K562 (cell line): ENCODE measurements around the gene KPTN. TPM values are rescaled to one million over a fixed set of nuclear protein-coding genes. Genes with fewer than 3 reads are reported as not detected.

Experiments used
- ARNT ChIP-seq, 2 experiments: fragments of 450-650 bp; IDR thresholded peaks; 2 replicates each; pipeline ENCODE4 v1.6.1; 2016; ENCODE audit warnings: mild to moderate bottlenecking in 1 of 2
- BCOR ChIP-seq: fragments of 450-650 bp; IDR thresholded peaks from 2 replicates; pipeline ENCODE4 v1.6.1; 2016
- ESRRA ChIP-seq: fragments of 450-650 bp; IDR thresholded peaks from 2 replicates; pipeline ENCODE4 v1.6.1; 2014; ENCODE audit warnings: low read depth, mild to moderate bottlenecking, moderate library complexity, borderline replicate concordance
- MBD2 ChIP-seq: sonication (generic); IDR thresholded peaks from 2 replicates; pipeline ENCODE4 v1.6.1; 2016; ENCODE audit warnings: low read depth, borderline replicate concordance
- NFIC ChIP-seq: fragments of 450-650 bp; IDR thresholded peaks from 2 replicates; pipeline ENCODE4 v1.6.1; 2017; ENCODE audit warnings: mild to moderate bottlenecking, inconsistent platforms
- SMARCA5 ChIP-seq: fragments of 450-650 bp; IDR thresholded peaks from 2 replicates; pipeline ENCODE4 v1.6.1; 2016
- STAT6 ChIP-seq: sonication (generic); formaldehyde crosslinking; IDR thresholded peaks from 2 replicates; pipeline ENCODE4 v1.8.1; 2023; ENCODE audit warnings: mild to moderate bottlenecking, missing genetic modification reagents
- TBP ChIP-seq: optimal IDR thresholded peaks from 2 replicates; pipeline ENCODE3; 2011; ENCODE audit warnings: low read depth, low read length, improper control_type of control experiment
- TCF7L2 ChIP-seq: fragments of 150-350 bp; IDR thresholded peaks from 2 replicates; pipeline ENCODE4 v1.6.1; 2016; ENCODE audit warnings: low read depth, mild to moderate bottlenecking, low read length, moderate library complexity
- ZBTB12 ChIP-seq: fragments of 250-450 bp; sonication (Bioruptor Pico); IDR thresholded peaks from 2 replicates; pipeline ENCODE4 v1.4.0; 2020
- ZBTB9 ChIP-seq: fragments of 450-650 bp; formaldehyde crosslinking; IDR thresholded peaks from 2 replicates; pipeline ENCODE4 v1.4.0; 2020; ENCODE audit warnings: mild to moderate bottlenecking, moderate library complexity
- ZNF212 ChIP-seq: fragments of 450-650 bp; formaldehyde crosslinking; IDR thresholded peaks from 2 replicates; pipeline ENCODE4 v1.4.0; 2020; ENCODE audit warnings: mild to moderate bottlenecking
- ZNF407 ChIP-seq: fragments of 450-650 bp; IDR thresholded peaks from 2 replicates; pipeline ENCODE4 v1.6.1; 2016; ENCODE audit warnings: low read depth
- polyA plus RNA-seq, 8 experiments: library from polyadenylated mRNA; depleted of rRNA in 4 of 8; stranded (reverse) in 5 of 8; unstranded in 3 of 8; fragments of >200 nt; fragmentation: Nextera tagmentation in 2 of 8; fragmentation: Illumina TruSeq in 1 of 8; extraction: Ambion mirVana in 2 of 8; extraction: Trizol in 1 of 8; gene quantifications; 2 replicates each; pipeline versions ENCODE4 v1.2.1 to v1.2.3, GENCODE V29; 2011 to 2014; ENCODE audit warnings: inconsistent platforms in 1 of 8, missing spikeins in 1 of 8
- total RNA-seq, 7 experiments: library from RNA; depleted of rRNA in 6 of 7; stranded (reverse); fragments of >200 nt in 6 of 7; fragmentation: Illumina TruSeq in 2 of 7; extraction: Trizol in 2 of 7; gene quantifications; 2 replicates each; pipeline versions ENCODE4 v1.2.1 to v1.2.3, GENCODE V29; 2011 to 2021; ENCODE audit warnings: low replicate concordance in 1 of 7

KPTN gene
- total and polyA plus RNA-seq, 9 of the 15 experiments (the other 6 are each of a cell fraction or from before 2014, with no cell fraction given): 0.56 to 18.2 (median 8.5) TPM

- TF ChIP-seq STAT6 (CRISPR knock-in tag) (no peak), BCOR (peak; percentile 59; the same call in 1 of the 2 replicates), ZBTB9 (CRISPR knock-in tag) (no peak), TCF7L2 (no peak), ZBTB12 (CRISPR knock-in tag) (no peak), NFIC (peak; percentile 22; the same call in 1 of the 2 replicates), ZNF212 (CRISPR knock-in tag) (no peak), ZNF407 (peak; percentile 30; the same call in 1 of the 2 replicates), ESRRA (0 out of 2 replicates have a peak, but pooled peaks have one; percentile 2), TBP (no peak), MBD2 (0 out of 2 replicates have a peak, but pooled peaks have one; percentile 6), ARNT (IDR thresholded peaks at IDR 0.05) (peak in 1 of 2 experiments; percentile 87; a peak in 1 of 4 replicates), SMARCA5 (peak; percentile 88)
Measured at GRCh38 chr19:47446534-47447469, 37.2 kb downstream of the KPTN start (continued).
